GM18858 (cell line): ENCODE results near the gene TRDMT1.

Experiments
- ATAC-seq: cut with Tn5 transposase; IDR thresholded peaks from one replicate; pipeline ENCODE4 v1.9.1; 2021; ENCODE audit not compliant: unreplicated experiment

TRDMT1 gene, protein sequence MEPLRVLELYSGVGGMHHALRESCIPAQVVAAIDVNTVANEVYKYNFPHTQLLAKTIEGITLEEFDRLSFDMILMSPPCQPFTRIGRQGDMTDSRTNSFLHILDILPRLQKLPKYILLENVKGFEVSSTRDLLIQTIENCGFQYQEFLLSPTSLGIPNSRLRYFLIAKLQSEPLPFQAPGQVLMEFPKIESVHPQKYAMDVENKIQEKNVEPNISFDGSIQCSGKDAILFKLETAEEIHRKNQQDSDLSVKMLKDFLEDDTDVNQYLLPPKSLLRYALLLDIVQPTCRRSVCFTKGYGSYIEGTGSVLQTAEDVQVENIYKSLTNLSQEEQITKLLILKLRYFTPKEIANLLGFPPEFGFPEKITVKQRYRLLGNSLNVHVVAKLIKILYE

DNA sequence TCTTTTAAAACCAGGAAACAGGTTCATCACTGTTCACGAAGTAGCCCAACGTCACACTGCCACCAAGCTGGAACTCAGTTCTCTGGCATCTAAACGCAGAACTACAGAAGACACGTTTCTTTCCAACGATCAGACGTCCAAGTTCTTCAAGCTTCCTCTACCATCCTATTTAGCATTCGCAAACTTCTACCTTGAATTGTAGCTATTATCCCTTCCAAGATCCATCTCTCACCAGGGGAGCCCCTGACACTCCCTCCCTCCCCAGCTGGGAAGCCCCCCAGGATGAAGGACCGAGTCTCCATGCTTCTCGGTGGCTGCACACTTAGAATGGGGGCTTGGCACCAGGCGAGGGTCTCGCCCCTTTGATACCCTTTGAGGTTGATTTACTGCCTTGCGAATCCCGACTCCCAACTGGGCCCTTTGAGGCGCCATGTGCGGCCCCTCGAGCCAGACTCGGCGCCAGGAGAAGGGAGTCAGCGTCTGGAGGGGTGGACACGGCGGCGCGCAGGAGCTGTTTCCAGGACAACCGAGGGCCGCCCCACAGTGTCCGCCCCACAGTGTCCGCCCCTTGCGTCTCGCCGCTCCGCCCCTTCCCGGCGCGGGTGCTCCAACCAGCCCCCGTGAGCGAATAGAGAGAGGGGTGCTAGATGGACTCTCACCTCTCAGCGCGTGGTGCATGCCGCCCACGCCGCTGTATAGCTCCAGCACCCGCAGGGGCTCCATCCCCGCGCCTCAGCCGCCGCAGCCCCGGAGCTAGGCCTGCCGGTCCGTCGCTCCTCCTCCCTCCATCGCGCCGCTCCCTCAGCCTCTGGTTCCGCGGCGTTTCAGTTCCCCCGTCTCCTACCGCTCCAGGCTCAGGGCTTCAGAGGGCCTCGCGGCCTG, at the start of gene TRDMT1:
TSS of gene TRDMT1 (minus strand) at position 761 of the 882 bp plus-strand sequence. CDS start at position 723, 38 bp downstream.
- ATAC-seq, result peak; percentile 89

DNA sequence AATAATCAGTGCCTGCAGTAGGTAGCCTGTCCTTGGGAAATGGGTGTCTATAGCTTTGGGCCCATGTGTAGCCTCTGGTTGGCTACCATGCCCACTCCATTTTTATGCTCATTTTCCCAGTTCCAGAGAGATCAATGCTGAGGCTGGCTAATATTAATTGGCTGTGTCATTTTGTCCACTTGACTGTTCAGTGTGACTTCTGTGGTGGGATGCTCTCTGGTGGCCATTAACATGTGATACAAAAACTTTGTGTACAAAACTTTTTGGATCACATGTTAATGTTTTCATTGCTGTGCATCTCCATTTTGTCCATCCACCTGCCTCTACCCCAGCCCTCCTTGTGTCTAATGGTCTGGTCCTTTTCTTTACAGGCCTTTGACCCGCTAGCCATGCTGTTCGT, 49.3 kb upstream of the TRDMT1 start:
- ATAC-seq, result no peak

DNA sequence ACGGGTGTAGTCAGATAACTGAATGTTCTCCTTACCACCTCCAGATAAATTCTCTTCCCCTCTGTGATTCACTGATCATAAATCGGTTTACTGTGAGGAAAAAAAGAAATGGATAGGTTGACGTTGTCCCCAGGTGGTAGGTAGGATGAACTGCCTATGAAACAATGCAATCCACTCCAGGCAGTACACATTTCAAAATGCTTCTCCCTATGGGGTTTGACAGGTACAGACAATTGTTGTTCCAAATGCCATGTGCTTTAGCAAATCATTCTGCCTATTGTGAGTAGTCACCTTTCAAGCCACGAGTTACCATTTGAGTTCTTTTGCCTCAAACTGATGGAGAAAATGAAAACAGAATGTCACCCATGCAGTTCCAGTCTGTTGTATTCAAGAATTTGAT, 48.3 kb upstream of the TRDMT1 start:
- ATAC-seq, result no peak

GRCh38 chr10:17248964-17249363, 47.5 kb upstream of the TRDMT1 start:
- no peak for ATAC-seq

DNA sequence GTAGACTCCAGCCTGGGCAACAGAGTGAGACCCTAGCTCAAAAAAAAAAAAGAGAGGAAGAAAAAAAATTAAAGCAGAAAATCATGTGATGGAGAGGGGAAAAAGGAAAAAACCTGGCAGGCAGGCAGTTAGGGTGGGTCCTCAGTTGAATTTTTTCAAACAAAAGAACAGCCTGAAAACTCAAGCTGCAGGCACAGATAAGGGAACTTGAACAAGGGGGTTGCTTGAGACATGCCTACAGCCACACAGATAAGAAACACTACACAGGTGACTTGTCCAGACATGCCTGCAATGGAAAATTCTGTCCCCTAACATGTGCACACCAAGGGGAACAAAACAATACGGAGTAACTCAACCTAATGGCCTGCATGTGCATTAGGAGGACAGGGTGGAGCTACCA, 45.7 kb upstream of the TRDMT1 start:
- ATAC-seq, result no peak

- no peak for ATAC-seq
Measured at GRCh38 chr10:17244700-17245365, 43.4 kb upstream of the TRDMT1 start.

GRCh38 chr10:17241611-17242333, 40.3 kb upstream of the TRDMT1 start:
- ATAC-seq, result no peak

DNA sequence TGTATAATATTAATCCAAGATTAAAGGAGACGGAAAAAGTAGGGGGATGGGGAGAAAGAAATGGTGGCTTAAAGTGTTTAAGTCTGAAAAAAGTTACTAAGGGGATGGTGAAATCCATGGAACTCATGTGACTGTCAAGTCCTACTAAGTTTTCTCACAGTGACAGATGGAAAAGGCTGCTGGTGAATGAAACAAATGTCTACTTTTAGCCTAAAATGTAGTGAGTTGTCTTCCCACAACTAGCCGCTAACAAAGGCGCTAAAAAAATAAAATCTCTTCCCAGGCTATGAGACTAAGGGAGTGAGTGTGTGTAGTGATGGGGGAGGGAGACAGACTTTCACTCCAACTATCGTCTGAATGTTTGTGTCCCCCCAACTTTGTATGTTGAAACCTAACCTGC, 39.1 kb upstream of the TRDMT1 start:
- ATAC-seq, result no peak

DNA sequence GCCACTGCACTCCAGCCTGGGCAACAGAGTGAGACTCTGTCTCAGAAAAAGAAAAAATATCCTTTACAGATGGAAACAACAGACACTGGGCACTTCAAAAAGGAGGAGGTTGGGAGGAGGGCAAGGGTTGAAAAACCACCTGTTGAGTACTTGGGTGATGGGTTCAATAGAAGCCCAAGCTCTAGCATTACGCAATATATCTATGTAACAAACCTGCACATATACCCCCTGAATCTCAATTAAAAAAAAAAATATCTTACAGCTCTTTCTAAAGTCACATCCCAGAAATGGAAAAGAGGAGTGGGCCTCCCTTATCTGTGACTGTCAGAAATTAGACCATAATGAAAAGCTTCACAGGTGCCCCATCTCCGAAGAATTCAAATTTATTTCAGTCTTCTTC, 38.6 kb upstream of the TRDMT1 start:
- no peak for ATAC-seq

GRCh38 chr10:17239345-17240085, 38.0 kb upstream of the TRDMT1 start:
- no peak for ATAC-seq

DNA sequence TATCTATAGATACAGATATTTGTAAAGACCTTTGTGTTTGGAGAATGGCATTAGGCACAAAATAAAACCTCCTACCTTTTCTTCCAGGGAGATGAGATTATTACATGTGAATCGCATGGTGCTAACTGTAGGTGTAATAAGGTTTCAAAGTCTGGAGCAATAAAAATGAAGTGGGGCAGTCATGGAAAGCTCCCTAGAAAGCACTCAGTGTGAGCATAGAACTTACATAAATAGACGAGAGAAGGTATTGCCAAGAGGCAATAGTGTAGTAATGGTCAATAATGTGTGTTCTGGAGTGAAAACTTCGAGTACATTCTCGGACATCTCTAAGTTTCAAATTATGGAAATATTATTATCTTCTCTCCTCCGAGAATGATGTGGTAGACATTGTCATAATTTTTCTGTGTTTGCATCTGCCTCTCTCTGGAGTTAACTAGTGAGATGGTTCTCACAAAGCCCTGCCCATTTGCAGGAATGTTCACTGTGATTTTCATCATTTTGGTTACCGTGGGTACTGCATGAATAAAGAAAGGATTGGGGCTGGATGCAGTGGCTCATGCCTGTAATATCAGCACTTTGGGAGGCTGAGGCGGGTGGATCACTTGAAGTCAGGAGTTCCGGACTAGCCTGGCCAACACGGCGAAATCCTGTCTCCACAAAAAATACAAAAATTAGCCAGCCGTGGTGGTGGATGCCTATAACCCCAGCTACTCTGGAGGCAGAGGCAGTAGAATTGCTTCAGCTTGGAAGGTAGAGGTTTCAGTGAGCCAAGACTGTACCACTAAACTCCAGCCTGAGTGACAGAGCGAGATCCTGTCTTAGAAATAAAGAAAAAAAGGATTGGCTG, 37.2 kb upstream of the TRDMT1 start:
- no peak for ATAC-seq

GRCh38 chr10:17237915-17238444, 36.5 kb upstream of the TRDMT1 start:
- ATAC-seq, result no peak

- ATAC-seq, result no peak
Measured at GRCh38 chr10:17237149-17237527, 35.7 kb upstream of the TRDMT1 start.

DNA sequence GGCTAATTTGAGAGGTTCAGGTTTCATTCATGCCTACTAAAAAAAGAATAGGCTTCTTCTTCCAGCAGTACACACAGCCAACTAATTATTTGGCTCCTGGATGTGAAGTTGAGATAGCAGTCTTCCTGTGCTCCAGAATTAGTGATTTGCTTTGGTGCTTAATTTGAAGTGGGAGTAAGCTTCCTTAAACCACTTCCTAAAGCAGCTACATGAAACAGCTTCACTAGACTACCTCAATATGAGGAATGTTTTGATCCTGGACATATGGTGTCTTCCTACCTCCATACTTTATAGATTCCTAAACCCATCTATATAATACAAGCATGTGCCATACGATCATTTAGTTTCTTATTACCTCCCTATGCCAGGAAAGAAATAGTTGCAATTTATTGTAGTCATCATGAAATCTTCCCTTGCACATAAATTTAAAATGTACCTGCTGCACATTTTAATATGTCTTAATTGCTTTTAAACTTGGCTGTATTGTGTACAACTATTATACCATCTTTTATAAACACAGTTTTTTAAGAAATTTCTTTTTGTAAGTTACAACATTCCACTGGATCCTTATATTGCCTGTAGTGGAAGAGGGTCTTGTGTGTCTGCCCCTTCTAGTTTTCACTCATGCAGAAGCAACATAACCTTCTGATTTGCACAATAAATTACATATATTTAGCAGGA, 35.1 kb upstream of the TRDMT1 start:
- no peak for ATAC-seq

- no peak for ATAC-seq
Measured at GRCh38 chr10:17235136-17235535, 33.7 kb upstream of the TRDMT1 start.

DNA sequence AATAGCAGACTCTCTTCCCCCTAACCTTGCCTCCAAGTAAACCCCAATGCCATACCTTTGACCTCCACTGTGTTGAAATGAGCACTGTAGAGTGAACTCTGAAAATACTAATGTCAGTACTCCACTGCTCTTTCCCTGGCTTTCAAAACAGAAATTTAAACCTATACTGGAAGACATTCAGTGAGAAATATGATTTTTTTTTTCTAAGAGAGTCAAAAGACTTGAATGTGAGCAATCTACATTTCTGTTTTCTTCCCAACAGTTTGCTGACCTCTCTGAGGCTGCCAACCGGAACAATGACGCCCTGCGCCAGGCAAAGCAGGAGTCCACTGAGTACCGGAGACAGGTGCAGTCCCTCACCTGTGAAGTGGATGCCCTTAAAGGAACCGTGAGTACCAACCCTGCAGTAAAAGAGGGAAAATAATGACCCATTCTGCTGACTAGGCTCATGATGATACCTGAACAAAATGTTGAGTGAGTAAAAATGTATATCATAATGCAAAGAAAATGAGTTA, 33.0 kb upstream of the TRDMT1 start:
- ATAC-seq, result no peak

- ATAC-seq, result no peak
Measured at GRCh38 chr10:17233286-17233991, 32.0 kb upstream of the TRDMT1 start.
